SK-N-SH (cell line): ENCODE results near the gene GLCE. TPM values are rescaled to one million over a fixed set of nuclear protein-coding genes. Genes with fewer than 3 reads are reported as not detected.

ENCODE experiments used
- CTCF ChIA-PET: fragments of 300-600, 350-600 bp; formaldehyde crosslinking; extraction: SDS; loops from one replicate; lab custom pipeline; 2021; lab: Yijun Ruan, JAX
- POLR2A ChIA-PET: fragments of 350-600 bp; sonication (Branson Sonifier 250); formaldehyde crosslinking; extraction: SDS; loops from one replicate; lab custom pipeline; 2020; ENCODE audit warnings: antibody characterized with exemption, inconsistent platforms; lab: Yijun Ruan, JAX
- DNase-seq: peaks from one replicate; pipeline ENCODE4 v3.0.0; 2012
- H2AFZ ChIP-seq: fragments of 200-600 bp; sonication (generic); 2 replicates; pipeline ENCODE4 v1.8.1; 2016; ENCODE audit warnings: antibody characterized with exemption, mild to moderate bottlenecking, low read depth
- H3F3A ChIP-seq: fragments of 200-600 bp; sonication (generic); replicated peaks from 2 replicates; pipeline ENCODE3; 2016; ENCODE audit warnings: antibody characterized with exemption, mild to moderate bottlenecking; ENCODE audit not compliant: insufficient read depth
- H3K27ac ChIP-seq, 2 experiments: fragments of 200-500 bp in 1 of 2; fragments of 200-600 bp in 1 of 2; sonication (Bioruptor generic) in 1 of 2; sonication (generic), shearing (Covaris generic) in 1 of 2; 2 replicates each; pipeline versions ENCODE4 v1.5.1 to v1.6.1; 2014 to 2016; ENCODE audit warnings: low read depth in 2 of 2, inconsistent platforms in 1 of 2, low read length in 1 of 2, mild to moderate bottlenecking in 1 of 2, mixed read lengths in 1 of 2
- H3K27me3 ChIP-seq: fragments of 200-600 bp; sonication (generic), shearing (Covaris generic); 2 replicates; pipeline ENCODE4 v1.6.1; 2016; ENCODE audit warnings: mixed run types; ENCODE audit not compliant: insufficient read depth
- H3K36me3 ChIP-seq, 2 experiments: fragments of 200-500 bp in 1 of 2; fragments of 200-600 bp in 1 of 2; sonication (Bioruptor generic) in 1 of 2; sonication (generic) in 1 of 2; replicated peaks in 1 of 2; 2 replicates each; pipeline versions ENCODE3 to v1.5.1; 2014 to 2016; ENCODE audit warnings: low read length in 1 of 2, mild to moderate bottlenecking in 1 of 2; ENCODE audit not compliant: insufficient read depth in 2 of 2, control insufficient read depth in 1 of 2
- H3K4me1 ChIP-seq, 2 experiments: fragments of 200-500 bp in 1 of 2; fragments of 200-600 bp in 1 of 2; sonication (Bioruptor generic) in 1 of 2; sonication (generic), shearing (Covaris generic) in 1 of 2; 2 replicates each; pipeline versions ENCODE4 v1.5.1 to v1.6.1; 2014 to 2016; ENCODE audit warnings: low read depth in 1 of 2, low read length in 1 of 2, mixed run types in 1 of 2; ENCODE audit not compliant: insufficient read depth in 2 of 2, control insufficient read depth in 1 of 2
- H3K4me2 ChIP-seq: fragments of 200-600 bp; sonication (generic), shearing (Covaris generic); 2 replicates; pipeline ENCODE4 v1.6.1; 2017; ENCODE audit warnings: mixed run types
- H3K4me3 ChIP-seq, 2 experiments: fragments of 200-500 bp in 1 of 2; fragments of 200-600 bp in 1 of 2; sonication (Bioruptor generic) in 1 of 2; sonication (generic), shearing (Covaris generic) in 1 of 2; 2 replicates each; pipeline versions ENCODE4 v1.5.1 to v1.8.1; 2014 to 2016; ENCODE audit warnings: low read depth in 2 of 2, inconsistent platforms in 1 of 2, low read length in 1 of 2, mild to moderate bottlenecking in 1 of 2, mixed read lengths in 1 of 2, moderate library complexity in 1 of 2
- H3K79me2 ChIP-seq: fragments of 200-600 bp; sonication (generic); 2 replicates; pipeline ENCODE4 v1.8.1; 2017; ENCODE audit warnings: mild to moderate bottlenecking; ENCODE audit not compliant: insufficient read depth
- H3K9ac ChIP-seq: fragments of 200-600 bp; sonication (generic); 2 replicates; pipeline ENCODE4 v1.6.1; 2017; ENCODE audit warnings: mixed run types
- H3K9me2 ChIP-seq: fragments of 200-600 bp; sonication (generic); 2 replicates; pipeline ENCODE4 v1.6.1; 2017; ENCODE audit warnings: mixed run types
- H3K9me3 ChIP-seq: fragments of 200-600 bp; sonication (generic); 2 replicates; pipeline ENCODE4 v1.6.1; 2017; ENCODE audit warnings: mixed run types, mild to moderate bottlenecking, moderate library complexity
- H4K20me1 ChIP-seq: fragments of 200-600 bp; sonication (generic); 2 replicates; pipeline ENCODE4 v1.6.1; 2017; ENCODE audit warnings: mild to moderate bottlenecking, mixed run types; ENCODE audit not compliant: insufficient read depth
- CTCF ChIP-seq: fragments of 200-600 bp; sonication (generic); IDR thresholded peaks from 2 replicates; pipeline ENCODE4 v1.6.1; 2017; ENCODE audit warnings: antibody characterized with exemption, mild to moderate bottlenecking, moderate library complexity
- FOXJ3 ChIP-seq: sonication (generic); formaldehyde crosslinking; IDR thresholded peaks from 2 replicates; pipeline ENCODE4 v1.5.1; 2020; ENCODE audit warnings: mild to moderate bottlenecking, missing genetic modification reagents
- FOXM1 ChIP-seq: IDR thresholded peaks from 2 replicates; pipeline ENCODE4 v1.4.0; 2012; ENCODE audit warnings: low read depth, mild to moderate bottlenecking
- IRF3 ChIP-seq: fragments of 150-350 bp; IDR thresholded peaks from 2 replicates; pipeline ENCODE4 v1.6.1; 2016; ENCODE audit warnings: mild to moderate bottlenecking, low read depth, low read length
- JUND ChIP-seq: IDR thresholded peaks from 2 replicates; pipeline ENCODE4 v1.4.0; 2012
- MEF2A ChIP-seq: IDR thresholded peaks from 2 replicates; pipeline ENCODE4 v1.4.0; 2012; ENCODE audit warnings: low read depth, borderline replicate concordance
- MXI1 ChIP-seq: IDR thresholded peaks from 2 replicates; pipeline ENCODE4 v1.6.1; 2012; ENCODE audit warnings: mild to moderate bottlenecking, low read depth, low read length, improper control_type of control experiment
- NRF1 ChIP-seq: IDR thresholded peaks from 2 replicates; pipeline ENCODE4 v1.6.1; 2012; ENCODE audit warnings: low read depth, mild to moderate bottlenecking, low read length
- RAD21 ChIP-seq: IDR thresholded peaks from 2 replicates; pipeline ENCODE4 v1.6.1; 2012; ENCODE audit warnings: mild to moderate bottlenecking, low read length
- REST ChIP-seq: IDR thresholded peaks from 2 replicates; pipeline ENCODE4 v1.6.1; 2012; ENCODE audit warnings: mild to moderate bottlenecking, low read depth, low read length, moderate library complexity
- USF2 ChIP-seq: fragments of 150-350 bp; IDR thresholded peaks from 2 replicates; pipeline ENCODE4 v1.6.1; 2017; ENCODE audit warnings: antibody characterized with exemption, low read length, low read depth, borderline replicate concordance
- ZBTB33 ChIP-seq: IDR thresholded peaks from 2 replicates; pipeline ENCODE4 v1.4.0; 2012; ENCODE audit warnings: low read depth, borderline replicate concordance
- WGBS: methylation state at CpG from one replicate; pipeline ENCODE4 v1.1.6; 2017; ENCODE audit warnings: low lambda C conversion rate; 5-methylcytosine and 5-hydroxymethylcytosine counted together
- polyA plus RNA-seq, 3 experiments: library from polyadenylated mRNA; depleted of rRNA; stranded (reverse); fragments of >200 nt; gene quantifications; 2 replicates each; pipeline ENCODE4 v1.2.3, GENCODE V29; 2012

The GLCE gene
- polyA plus RNA-seq, 1 of the 3 experiments (the other 2 are of a cell fraction) = 19.5 TPM

- POLR2A ChIA-PET = no interaction called here
- Histone ChIP-seq H3K27me3 (no peaks in the 10 kb centered on the region), H4K20me1 (no peaks in the 10 kb centered on the region), H3K9me3 (no peaks in the 10 kb centered on the region), H3K36me3 (no peaks in the 10 kb centered on the region), H3K4me2 (no peak overlapping the region), H3K4me3 (no peak overlapping the region), H3K9ac (no peak overlapping the region), H3K4me1 (peaks cover 0 to 13% of the 10 kb centered on the region in 2 experiments; a peak in 3 of 4 replicates), H2AFZ (no peak overlapping the region), H3K27ac (no peak overlapping the region), H3F3A (no peaks in the 10 kb centered on the region), H3K79me2 (no peaks in the 10 kb centered on the region), H3K9me2 (no peaks in the 10 kb centered on the region)
- no peak for DNase-seq
- TF ChIP-seq IRF3 (no peak), ZBTB33 (no peak)
- CTCF ChIA-PET = interaction anchor here (0.6 to 1.3 kb wide), 4 partner anchors 12 to 468 kb away, joined by 3 to 4 read pairs (median 3); no protein-coding TSS in a partner anchor
- WGBS = 79% methylated on average over 5 of the region's 5 CpGs
These were observed 157.0 kb downstream of the GLCE start for GRCh38 chr15:69317392-69317841.

GRCh38 chr15:69318033-69318432, 157.6 kb downstream of the GLCE start:
- H3K9me2 ChIP-seq = no peaks in the 10 kb centered on the region
- H2AFZ ChIP-seq = no peak overlapping the region
- ChIA-PET POLR2A (no interaction called here), CTCF (interaction anchor here (1.1 to 1.3 kb wide), 2 partner anchors 12 to 259 kb away, joined by 3 read pairs; no protein-coding TSS in a partner anchor)
- H4K20me1 ChIP-seq = no peaks in the 10 kb centered on the region
- H3K4me1 ChIP-seq = peaks cover 0 to 13% of the 10 kb centered on the region in 2 experiments; a peak in 3 of 4 replicates
- DNase-seq = peak; percentile 4
- H3K9ac ChIP-seq = no peak overlapping the region
- 96% methylated on average over 4 of the region's 7 CpGs for WGBS
- no peak overlapping the region for H3K27ac ChIP-seq
- no peak for TF ChIP-seq MXI1
- TF ChIP-seq USF2 = no peak
- no peak for TF ChIP-seq FOXM1
- no peak for TF ChIP-seq IRF3
- no peak for TF ChIP-seq MEF2A
- no peak for TF ChIP-seq REST
- no peak for TF ChIP-seq FOXJ3
- no peak for TF ChIP-seq RAD21
- TF ChIP-seq NRF1 = no peak
- no peak for TF ChIP-seq JUND
- no peak for TF ChIP-seq CTCF
- H3K27me3 ChIP-seq = no peaks in the 10 kb centered on the region
- no peaks in the 10 kb centered on the region for H3K36me3 ChIP-seq
- H3K4me3 ChIP-seq = no peak overlapping the region
- no peaks in the 10 kb centered on the region for H3K79me2 ChIP-seq
- H3K4me2 ChIP-seq = no peak overlapping the region
- no peaks in the 10 kb centered on the region for H3K9me3 ChIP-seq
- H3F3A ChIP-seq = no peaks in the 10 kb centered on the region
